Type B pancreatic cell (in vitro differentiated cells): ENCODE measurements around the gene DOCK3. TPM values are rescaled to one million over a fixed set of nuclear protein-coding genes. Genes with fewer than 3 reads are reported as not detected.

Experiments
- DNase-seq: peaks from one replicate; pipeline ENCODE4 v3.0.0; 2021; ENCODE audit warnings: mixed read lengths; ENCODE audit not compliant: unreplicated experiment; ENCODE audit errors: extremely low spot score
- H3K27ac Mint-ChIP-seq: 2 replicates; pipeline ENCODE4 v1.8.0; 2021; ENCODE audit warnings: mild to moderate bottlenecking, mixed read lengths
- H3K27me3 Mint-ChIP-seq: 2 replicates; pipeline ENCODE4 v1.8.0; 2021; ENCODE audit warnings: mixed read lengths
- H3K36me3 Mint-ChIP-seq: 2 replicates; pipeline ENCODE4 v1.8.0; 2021; ENCODE audit warnings: mixed read lengths
- H3K4me1 Mint-ChIP-seq: one replicate; pipeline ENCODE4 v1.8.0; 2021; ENCODE audit warnings: mixed read lengths; ENCODE audit not compliant: unreplicated experiment
- H3K4me3 Mint-ChIP-seq: 2 replicates; pipeline ENCODE4 v1.8.0; 2021; ENCODE audit warnings: mild to moderate bottlenecking, mixed read lengths
- H3K9me3 Mint-ChIP-seq: 2 replicates; pipeline ENCODE4 v1.8.0; 2021; ENCODE audit warnings: mixed read lengths
- CTCF ChIP-seq: fragments of 200-600 bp; sonication (generic); conservative IDR thresholded peaks from 2 replicates; pipeline ENCODE4 v1.5.0; 2021; ENCODE audit warnings: antibody characterized with exemption, mild to moderate bottlenecking
- total RNA-seq: library from RNA; stranded (reverse); gene quantifications from 2 replicates; pipeline ENCODE4 v1.2.1, GENCODE V29; 2021; ENCODE audit warnings: low replicate concordance

DOCK3 gene
- total RNA-seq, 1 donor from 2014 or later, result 5.9 TPM

- Mint-ChIP-seq H3K27me3 (no peaks in the 10 kb centered on the region), H3K4me1 (peaks cover 31% of the 10 kb centered on the region), H3K4me3 (peak overlapping the region; percentile 99), H3K27ac (peak overlapping the region; percentile 99), H3K9me3 (no peaks in the 10 kb centered on the region), H3K36me3 (peaks cover 34% of the 10 kb centered on the region)
- DNase-seq, result no peak
- TF ChIP-seq CTCF, result peak; percentile 49
Measured at GRCh38 chr3:51388286-51389029, 713.7 kb downstream of the DOCK3 start.

GRCh38 chr3:51389423-51390183 lies 714.9 kb downstream of the DOCK3 start:
- peak overlapping the region; percentile 99 for H3K27ac Mint-ChIP-seq
- H3K4me1 Mint-ChIP-seq, result peaks cover 34% of the 10 kb centered on the region
- H3K4me3 Mint-ChIP-seq, result peak overlapping the region; percentile 89
- TF ChIP-seq CTCF, result peak; percentile 80
- no peak for DNase-seq
- H3K9me3 Mint-ChIP-seq, result no peaks in the 10 kb centered on the region
- H3K27me3 Mint-ChIP-seq, result no peaks in the 10 kb centered on the region
- H3K36me3 Mint-ChIP-seq, result peaks cover 43% of the 10 kb centered on the region

- no peak for TF ChIP-seq CTCF
- Mint-ChIP-seq H3K27me3 (no peaks in the 10 kb centered on the region), H3K9me3 (no peaks in the 10 kb centered on the region), H3K27ac (peak overlapping the region; percentile 99), H3K4me1 (peaks cover 41% of the 10 kb centered on the region), H3K4me3 (peak overlapping the region; percentile 78), H3K36me3 (peaks cover 50% of the 10 kb centered on the region)
- no peak for DNase-seq
Measured at GRCh38 chr3:51390246-51391074, 715.7 kb downstream of the DOCK3 start.

GRCh38 chr3:51391075-51391565 lies 716.4 kb downstream of the DOCK3 start, which contains the start of gene RBM15B:
RBM15B (plus strand) TSS chr3:51391285; CDS start chr3:51391400, 115 bp downstream.
- Mint-ChIP-seq H3K36me3 (peaks cover 46% of the 10 kb centered on the region), H3K4me1 (peaks cover 36% of the 10 kb centered on the region), H3K9me3 (no peaks in the 10 kb centered on the region), H3K27ac (peak within 1 kb of the TSS; percentile 99), H3K27me3 (no peaks in the 10 kb centered on the region), H3K4me3 (peak within 1 kb of the TSS; percentile 89)
- TF ChIP-seq CTCF, result peak; percentile 91
- peak; percentile 99 for DNase-seq

- H3K27me3 Mint-ChIP-seq, result no peaks in the 10 kb centered on the region
- H3K4me1 Mint-ChIP-seq, result peaks cover 36% of the 10 kb centered on the region
Measured at GRCh38 chr3:51391566-51392354, 717.0 kb downstream of the DOCK3 start.

More at GRCh38 chr3:51391566-51392354, 717.0 kb downstream of the DOCK3 start:
- TF ChIP-seq CTCF, result no peak
- Mint-ChIP-seq H3K27ac (peak overlapping the region; percentile 84), H3K9me3 (no peaks in the 10 kb centered on the region), H3K4me3 (peak overlapping the region; percentile 89), H3K36me3 (peaks cover 47% of the 10 kb centered on the region)
- DNase-seq, result no peak
